Urinary bladder (tissue), 4 donors: ENCODE data around the gene TNNI2. TPM values are rescaled to one million over a fixed set of nuclear protein-coding genes. Genes with fewer than 3 reads are reported as not detected.

Experiments
- DNase-seq: peaks from one replicate; pipeline ENCODE4 v3.0.0-alpha.2; 2015; ENCODE audit errors: extremely low spot score
- H3K27ac ChIP-seq: one replicate; pipeline ENCODE4 v1.5.1; 2013; ENCODE audit warnings: low read depth, mild to moderate bottlenecking, moderate library complexity
- H3K36me3 ChIP-seq: one replicate; pipeline ENCODE4 v1.6.1; 2013; ENCODE audit warnings: mild to moderate bottlenecking, moderate library complexity; ENCODE audit not compliant: insufficient read depth
- H3K4me1 ChIP-seq: one replicate; pipeline ENCODE4 v1.6.1; 2013; ENCODE audit warnings: mild to moderate bottlenecking, moderate library complexity; ENCODE audit not compliant: insufficient read depth
- H3K4me3 ChIP-seq: one replicate; pipeline ENCODE4 v1.5.1; 2013; ENCODE audit warnings: low read depth, low read length
- WGBS: extraction: QIAGEN DNeasy Blood & Tissue Kit; methylation state at CpG from one replicate; pipeline ENCODE4 v1.1.7; 2013; 5-methylcytosine and 5-hydroxymethylcytosine counted together
- polyA plus RNA-seq: library from polyadenylated mRNA; stranded (reverse); fragments of 200-250 nt; gene quantifications from one replicate; pipeline ENCODE4 v1.2.3, GENCODE V29; 2013
- total RNA-seq: library from RNA; depleted of rRNA; stranded (reverse); fragments of >200 nt; gene quantifications from one replicate; pipeline ENCODE4 v1.2.3, GENCODE V29; 2014
- donor health status: healthy with polysubstance abuse.
- donor health status: healthy.

TNNI2 gene
- total and polyA plus RNA-seq, 2 donors, result 4.6 to 32.6 TPM

GRCh38 chr11:1832920-1833295, 5.9 kb upstream of the TNNI2 start:
- 50% methylated on average over 17 of the region's 17 CpGs for WGBS
- DNase-seq, result no peak
- no peaks in the 10 kb centered on the region for H3K36me3 ChIP-seq
- H3K27ac ChIP-seq, result no peak overlapping the region
- no peaks in the 10 kb centered on the region for H3K4me1 ChIP-seq
- no peak overlapping the region for H3K4me3 ChIP-seq

- Histone ChIP-seq H3K4me3 (no peak overlapping the region), H3K27ac (peak overlapping the region; percentile 81), H3K36me3 (no peaks in the 10 kb centered on the region), H3K4me1 (no peaks in the 10 kb centered on the region)
- WGBS, result 85% methylated on average over 14 of the region's 14 CpGs
- no peak for DNase-seq
Observed at GRCh38 chr11:1834062-1834610, 4.6 kb upstream of the TNNI2 start.

DNA sequence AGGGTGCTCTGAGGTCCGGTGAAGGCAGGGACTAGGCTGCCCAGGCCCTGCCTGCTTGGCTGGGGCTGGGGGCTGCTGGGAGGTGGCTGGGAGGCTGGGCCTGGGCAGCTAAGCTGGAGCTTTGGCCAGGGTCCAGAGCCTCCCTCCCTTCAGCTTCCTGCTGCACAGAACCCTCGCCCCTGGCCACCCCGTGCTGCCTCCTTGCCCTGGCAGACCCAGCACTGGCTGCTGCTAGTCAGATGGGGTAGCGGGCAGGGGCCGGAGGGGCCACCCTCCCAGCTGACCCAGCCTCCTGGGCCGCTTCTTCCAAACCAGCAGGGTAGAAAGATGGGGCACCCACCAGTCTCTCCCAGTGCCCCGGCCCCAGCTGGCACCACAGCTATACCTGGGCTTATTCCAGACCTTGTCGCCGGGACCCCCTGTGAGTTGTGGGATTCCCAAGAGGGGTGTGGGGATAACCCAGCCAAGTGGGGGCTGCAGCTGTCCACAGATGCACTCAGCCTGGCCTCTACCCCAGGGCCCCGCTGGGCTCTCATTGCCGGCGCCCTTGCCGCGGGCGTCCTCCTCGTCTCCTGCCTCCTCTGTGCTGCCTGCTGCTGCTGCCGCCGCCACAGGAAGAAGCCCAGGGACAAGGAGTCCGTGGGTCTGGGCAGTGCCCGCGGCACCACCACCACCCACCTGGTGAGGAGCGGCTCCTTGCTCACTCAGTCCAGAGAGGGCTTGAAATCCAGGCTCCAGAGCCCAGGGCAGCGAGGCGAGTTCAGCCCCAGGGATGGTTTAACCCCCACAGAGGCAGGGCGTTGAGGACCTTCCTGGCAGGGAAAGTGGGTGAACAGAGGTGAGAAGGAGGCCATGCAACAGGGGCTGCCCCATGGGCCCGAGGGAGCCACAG, 3.8 kb upstream of the TNNI2 start, which contains the start of gene SYT8:
Gene SYT8 (plus strand): TSS at position 212 of the 892 bp plus-strand sequence. CDS start 116 bp downstream, at position 328.
- no peak for DNase-seq
- no peak within 1 kb of the TSS for H3K4me3 ChIP-seq

DNA sequence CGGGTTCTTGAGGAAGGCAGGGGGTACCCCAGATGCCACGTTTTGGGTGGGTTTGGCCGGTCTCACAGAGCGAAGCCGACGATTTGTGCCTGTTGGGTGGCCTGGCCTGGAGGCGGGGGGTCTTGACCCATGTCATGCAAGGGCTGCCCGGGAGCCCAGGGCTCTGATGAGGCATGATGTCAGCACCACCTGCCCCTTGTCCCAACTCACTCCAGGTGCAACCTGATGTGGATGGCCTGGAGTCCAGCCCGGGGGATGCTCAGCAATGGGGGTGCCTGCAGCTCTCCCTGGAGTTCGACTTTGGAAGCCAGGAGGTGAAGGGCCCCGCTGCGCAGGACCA, 3.1 kb upstream of the TNNI2 start:
- WGBS, result 92% methylated on average over 12 of the region's 12 CpGs
- peak overlapping the region; percentile 64 for H3K27ac ChIP-seq
- H3K4me3 ChIP-seq, result no peak overlapping the region
- DNase-seq, result no peak
- H3K4me1 ChIP-seq, result no peaks in the 10 kb centered on the region
- H3K36me3 ChIP-seq, result no peaks in the 10 kb centered on the region

More for the DNA sequence above, 3.8 kb upstream of the TNNI2 start, which contains the start of gene SYT8:
- peak within 1 kb of the TSS; percentile 81 for H3K27ac ChIP-seq
- 84% methylated on average over 26 of the region's 26 CpGs for WGBS
- no peaks in the 10 kb centered on the region for H3K36me3 ChIP-seq
- H3K4me1 ChIP-seq, result no peaks in the 10 kb centered on the region

- WGBS, result 90% methylated on average over 43 of the region's 43 CpGs
- Histone ChIP-seq H3K27ac (no peak overlapping the region), H3K4me3 (no peak overlapping the region), H3K4me1 (no peaks in the 10 kb centered on the region), H3K36me3 (no peaks in the 10 kb centered on the region)
- no peak for DNase-seq
Observed at GRCh38 chr11:1836011-1836945, 2.5 kb upstream of the TNNI2 start.

DNA sequence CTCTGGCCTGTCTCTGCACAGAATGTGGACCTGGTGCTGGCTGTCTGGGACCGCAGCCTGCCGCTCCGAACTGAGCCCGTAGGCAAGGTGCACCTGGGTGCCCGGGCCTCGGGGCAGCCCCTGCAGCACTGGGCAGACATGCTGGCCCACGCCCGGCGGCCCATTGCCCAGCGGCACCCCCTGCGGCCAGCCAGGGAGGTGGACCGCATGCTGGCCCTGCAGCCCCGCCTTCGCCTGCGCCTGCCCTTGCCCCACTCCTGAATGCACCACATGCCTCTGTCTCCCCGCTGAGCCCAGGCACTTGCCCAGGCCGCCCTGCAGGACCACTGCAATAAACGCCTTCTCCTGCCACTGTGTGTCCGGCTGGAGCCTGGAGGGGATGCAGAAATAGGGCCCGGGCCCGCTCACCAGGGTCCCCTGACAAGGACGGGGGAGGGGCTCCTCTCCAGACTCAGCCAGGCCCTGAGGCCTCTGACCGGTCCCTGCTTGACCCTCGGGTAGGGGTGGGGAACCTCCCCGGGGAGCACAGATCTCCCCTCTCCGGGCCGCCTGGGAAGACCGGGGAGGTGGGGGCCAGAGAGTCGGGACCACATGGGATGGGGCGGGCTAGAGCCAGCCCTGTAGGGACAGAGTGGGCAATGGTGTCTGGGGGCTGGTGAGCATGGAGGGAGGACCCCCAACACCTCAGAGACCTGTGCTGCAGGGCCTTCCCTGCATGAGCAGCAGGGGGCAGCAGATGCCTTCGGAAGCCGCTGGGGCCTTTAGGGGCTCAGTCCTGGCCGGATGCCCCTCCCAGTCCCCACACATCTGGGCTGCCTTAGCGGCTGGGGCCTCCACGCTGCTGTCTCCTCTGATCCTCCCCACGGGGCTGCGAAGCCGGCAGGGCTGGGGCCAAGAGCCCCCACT, 1.4 kb upstream of the TNNI2 start:
- WGBS, result 53% methylated on average over 38 of the region's 38 CpGs
- no peaks in the 10 kb centered on the region for H3K4me1 ChIP-seq
- H3K27ac ChIP-seq, result no peak overlapping the region
- H3K36me3 ChIP-seq, result no peaks in the 10 kb centered on the region
- no peak overlapping the region for H3K4me3 ChIP-seq
- no peak for DNase-seq

- Histone ChIP-seq H3K4me1 (no peaks in the 10 kb centered on the region), H3K4me3 (no peak overlapping the region), H3K36me3 (no peaks in the 10 kb centered on the region), H3K27ac (no peak overlapping the region)
- DNase-seq, result no peak
- 53% methylated on average over 17 of the region's 17 CpGs for WGBS
Observed at GRCh38 chr11:1838077-1838425, 730 bp upstream of the TNNI2 start.

DNA sequence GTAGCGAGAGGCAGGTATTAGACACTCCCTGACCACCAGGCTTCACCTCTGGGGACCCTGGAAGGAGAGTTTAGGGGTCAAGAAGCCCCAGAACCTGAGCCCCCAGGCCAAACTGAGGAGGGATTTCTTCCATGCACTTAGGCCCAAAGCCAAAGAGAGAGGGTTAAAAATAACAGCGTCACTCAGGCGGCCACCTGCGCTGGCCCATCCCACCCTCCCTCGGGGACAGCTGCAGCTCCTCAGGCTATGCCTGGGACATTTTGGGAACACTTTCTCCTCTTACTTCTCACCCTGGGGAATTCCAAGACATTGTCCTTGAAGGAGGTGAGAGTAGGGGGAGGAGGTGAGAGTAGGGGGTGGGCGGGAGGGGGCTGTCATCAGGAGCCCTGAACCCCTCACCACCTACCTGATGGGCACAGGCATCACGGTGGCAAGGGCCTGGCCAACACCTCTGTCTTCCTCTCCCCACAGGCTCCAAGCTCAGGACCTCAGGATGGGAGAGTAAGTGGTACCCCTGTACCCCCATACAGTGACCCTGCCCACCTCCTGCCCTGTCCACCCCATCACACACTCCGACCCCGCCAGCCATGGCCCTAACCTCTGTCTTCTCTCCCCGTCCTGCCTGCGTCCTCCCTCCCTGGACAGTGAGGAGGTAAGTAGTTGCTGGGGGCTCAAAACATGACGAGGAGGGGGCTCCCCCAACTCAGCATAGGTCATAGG, 583 bp downstream of the TNNI2 start:
- Histone ChIP-seq H3K4me3 (no peak overlapping the region), H3K4me1 (no peaks in the 10 kb centered on the region), H3K36me3 (no peaks in the 10 kb centered on the region), H3K27ac (no peak overlapping the region)
- DNase-seq, result no peak
- WGBS, result 86% methylated on average over 12 of the region's 12 CpGs

DNA sequence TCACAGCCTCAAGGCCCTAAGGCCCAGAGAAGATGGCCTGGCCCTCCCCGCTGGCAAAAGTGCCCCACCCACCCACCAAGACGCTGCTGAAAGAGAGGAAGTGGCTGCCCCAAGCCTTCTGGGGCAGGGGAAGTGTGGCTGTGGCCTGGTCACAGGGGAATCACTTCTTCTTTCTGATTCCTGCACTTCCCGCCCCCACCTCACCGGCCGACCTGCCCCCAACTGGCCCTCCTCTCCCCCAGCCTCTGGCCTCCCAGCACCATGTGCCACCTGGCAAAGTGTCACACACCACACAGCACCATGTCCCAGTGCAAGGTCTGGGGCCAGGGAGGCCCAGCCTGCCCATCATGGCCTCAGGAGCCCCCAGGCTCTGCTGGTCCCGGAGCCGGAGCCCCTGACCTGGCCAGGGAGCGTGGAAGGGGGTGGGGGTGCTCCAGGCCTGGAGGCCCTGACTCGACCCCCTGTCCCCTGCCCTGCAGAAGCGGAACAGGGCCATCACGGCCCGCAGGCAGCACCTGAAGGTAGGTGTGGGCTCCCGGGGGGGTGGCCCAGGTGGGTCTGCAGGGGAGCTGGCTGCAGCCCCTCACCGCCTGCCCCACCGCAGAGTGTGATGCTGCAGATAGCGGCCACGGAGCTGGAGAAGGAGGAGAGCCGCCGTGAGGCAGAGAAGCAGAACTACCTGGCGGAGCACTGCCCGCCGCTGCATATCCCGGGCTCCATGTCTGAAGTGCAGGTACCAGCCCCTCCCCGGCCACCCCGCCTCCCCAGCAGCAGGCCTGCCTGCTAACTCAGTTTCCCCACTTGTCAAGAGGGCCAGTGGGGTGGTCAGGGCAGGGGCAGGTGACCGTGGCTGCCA, 1.4 kb downstream of the TNNI2 start:
- Histone ChIP-seq H3K36me3 (no peaks in the 10 kb centered on the region), H3K4me1 (no peaks in the 10 kb centered on the region), H3K4me3 (no peak overlapping the region), H3K27ac (no peak overlapping the region)
- 87% methylated on average over 26 of the region's 26 CpGs for WGBS
- no peak for DNase-seq

GRCh38 chr11:1840780-1841480, 2.1 kb downstream of the TNNI2 start:
- H3K36me3 ChIP-seq, result no peaks in the 10 kb centered on the region
- no peak for DNase-seq
- no peak overlapping the region for H3K4me3 ChIP-seq
- H3K4me1 ChIP-seq, result no peaks in the 10 kb centered on the region
- 93% methylated on average over 37 of the region's 37 CpGs for whole genome bisulfite sequencing
- no peak overlapping the region for H3K27ac ChIP-seq

DNA sequence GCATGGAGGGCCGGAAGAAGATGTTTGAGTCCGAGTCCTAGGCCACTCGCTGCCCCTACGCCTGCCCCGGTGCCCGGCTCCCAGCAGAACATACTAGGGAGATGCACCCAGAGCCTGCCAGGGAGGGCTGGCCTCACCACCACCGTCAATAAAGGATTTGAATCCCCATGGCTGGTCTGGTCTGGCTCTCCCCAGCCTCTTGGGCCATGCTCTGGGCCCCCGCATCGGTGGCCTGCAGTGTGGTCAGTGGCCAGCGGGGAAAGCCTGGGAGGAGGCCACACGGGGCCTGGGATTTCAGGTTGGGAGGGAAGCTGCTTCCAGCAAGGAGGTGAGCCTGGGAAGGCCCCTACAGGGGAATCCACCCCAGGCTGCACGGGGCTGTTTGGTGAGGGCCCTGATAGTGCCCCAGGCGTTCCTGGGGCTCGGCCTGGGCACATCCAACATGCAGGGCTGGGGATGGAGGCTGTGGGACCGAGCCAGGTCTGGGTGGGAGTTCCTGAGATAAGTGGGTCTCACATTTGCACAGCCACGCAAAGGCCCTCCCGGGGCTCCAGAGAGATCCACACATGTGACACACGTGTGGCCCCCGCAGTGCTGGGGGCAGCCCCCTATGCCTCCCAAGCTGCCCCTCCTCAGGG, 2.8 kb downstream of the TNNI2 start:
- no peak for DNase-seq
- no peaks in the 10 kb centered on the region for H3K36me3 ChIP-seq
- WGBS, result 90% methylated on average over 19 of the region's 19 CpGs
- H3K4me3 ChIP-seq, result no peak overlapping the region
- no peak overlapping the region for H3K27ac ChIP-seq
- no peaks in the 10 kb centered on the region for H3K4me1 ChIP-seq
